IPS DF 4.7 (cell line): Measurements from ENCODE around the gene KRTAP9-9.
"Not testable (repeated sequence)": the region's sequence is repeated elsewhere in the genome, so short reads cannot be mapped to it uniquely, and the experiment has no call there.

Experiments used
- DNase-seq: peaks from one replicate; pipeline ENCODE4 v3.0.0-alpha.2; 2013; ENCODE audit warnings: low spot score; ENCODE audit errors: extremely low read depth

The KRTAP9-9 gene

GRCh38 chr17:41255381-41256290 is at the start of gene KRTAP9-9:
Gene KRTAP9-9 (plus strand): TSS chr17:41255384.
- not testable (repeated sequence) for DNase-seq

- no peak for DNase-seq
Observed at GRCh38 chr17:41211845-41212466, 43.2 kb upstream of the KRTAP9-9 start.

GRCh38 chr17:41212524-41213169 is 42.5 kb upstream of the KRTAP9-9 start:
- DNase-seq = no peak

GRCh38 chr17:41215681-41216080 is 39.5 kb upstream of the KRTAP9-9 start:
- no peak for DNase-seq

GRCh38 chr17:41223821-41224220 is 31.4 kb upstream of the KRTAP9-9 start:
- no peak for DNase-seq

GRCh38 chr17:41226051-41226450 is 29.1 kb upstream of the KRTAP9-9 start:
- no peak for DNase-seq

- DNase-seq = not testable (repeated sequence)
Observed at GRCh38 chr17:41226598-41227095, 28.5 kb upstream of the KRTAP9-9 start, which contains the start of gene KRTAP9-2. Gene KRTAP9-2 (plus strand): TSS chr17:41226648. CDS start chr17:41226655, 7 bp downstream.

- no peak for DNase-seq
Observed at GRCh38 chr17:41230094-41230493, 25.1 kb upstream of the KRTAP9-9 start.

GRCh38 chr17:41231731-41232130 is 23.5 kb upstream of the KRTAP9-9 start:
- no peak for DNase-seq

- not testable (repeated sequence) for DNase-seq
Observed at GRCh38 chr17:41232399-41233105, 22.6 kb upstream of the KRTAP9-9 start, which contains the start of gene KRTAP9-3. Gene KRTAP9-3 (plus strand): TSS chr17:41232449. CDS start chr17:41232502, 53 bp downstream.

- DNase-seq = not testable (repeated sequence)
Observed at GRCh38 chr17:41237116-41237515, 18.1 kb upstream of the KRTAP9-9 start.

- DNase-seq = not testable (repeated sequence)
Observed at GRCh38 chr17:41237949-41238437, 17.2 kb upstream of the KRTAP9-9 start, which contains the start of gene KRTAP9-8. Gene KRTAP9-8 (plus strand): TSS chr17:41237999. CDS start chr17:41238052, 53 bp downstream.

GRCh38 chr17:41246995-41247787 is 8.0 kb upstream of the KRTAP9-9 start:
- DNase-seq = not testable (repeated sequence)

GRCh38 chr17:41249637-41250240 is 5.4 kb upstream of the KRTAP9-9 start, which contains the start of gene KRTAP9-4:
Gene KRTAP9-4 (plus strand): TSS chr17:41249687. CDS start chr17:41249721, 34 bp downstream.
- DNase-seq = not testable (repeated sequence)

- no peak for DNase-seq
Observed at GRCh38 chr17:41251261-41251660, 3.9 kb upstream of the KRTAP9-9 start.

- no peak for DNase-seq
Observed at GRCh38 chr17:41254861-41255260, 323 bp upstream of the KRTAP9-9 start.

GRCh38 chr17:41256291-41256685 is 1.1 kb downstream of the KRTAP9-9 start:
- DNase-seq = no peak

GRCh38 chr17:41258406-41258805 is 3.2 kb downstream of the KRTAP9-9 start:
- DNase-seq = no peak

- no peak for DNase-seq
Observed at GRCh38 chr17:41263212-41263611, 8.0 kb downstream of the KRTAP9-9 start.
